CD14-positive monocyte (primary cell): ENCODE data around the gene LRIF1. TPM values are rescaled to one million over a fixed set of nuclear protein-coding genes. Genes with fewer than 3 reads are reported as not detected.

ENCODE experiments used
- DNase-seq, 3 donors: peaks; one replicate each; pipeline ENCODE4 v3.0.0-alpha.2; 2011 to 2022
- H2AFZ ChIP-seq: 2 replicates; pipeline ENCODE4 v1.6.0; 2012; ENCODE audit warnings: mild to moderate bottlenecking, low read depth, low read length, inconsistent platforms; ENCODE audit not compliant: insufficient read depth, poor library complexity, severe bottlenecking
- H3K27ac ChIP-seq, 2 donors: 1 replicate in 1 of 2; 2 replicates in 1 of 2; pipeline ENCODE4 v1.5.1; 2012 to 2013; ENCODE audit warnings: low read length in 2 of 2, control low read depth in 1 of 2, inconsistent platforms in 1 of 2, low read depth in 1 of 2, mild to moderate bottlenecking in 1 of 2
- H3K27me3 ChIP-seq, 2 donors: one replicate each; pipeline versions ENCODE4 v1.6.0 to v1.6.1; 2011 to 2013; ENCODE audit warnings: low read length in 2 of 2; ENCODE audit not compliant: control insufficient read depth in 2 of 2, insufficient read depth in 2 of 2
- H3K36me3 ChIP-seq, 2 donors: replicated peaks in 1 of 2; 1 replicate in 1 of 2; 2 replicates in 1 of 2; pipeline versions ENCODE4 v1.5.1 to v1.6.1; 2012 to 2013; ENCODE audit warnings: low read length in 2 of 2, control low read depth in 1 of 2, inconsistent platforms in 1 of 2, mild to moderate bottlenecking in 1 of 2; ENCODE audit not compliant: insufficient read depth in 2 of 2, control insufficient read depth in 1 of 2
- H3K4me1 ChIP-seq, 2 donors: 1 replicate in 1 of 2; 2 replicates in 1 of 2; pipeline versions ENCODE4 v1.5.1 to v1.6.1; 2012 to 2013; ENCODE audit warnings: low read length in 2 of 2, control low read depth in 1 of 2, inconsistent platforms in 1 of 2, mild to moderate bottlenecking in 1 of 2, moderate library complexity in 1 of 2; ENCODE audit not compliant: insufficient read depth in 2 of 2, control insufficient read depth in 1 of 2
- H3K4me2 ChIP-seq: replicated peaks from 2 replicates; pipeline ENCODE3; 2012; ENCODE audit warnings: low read length, moderate library complexity, mild to moderate bottlenecking; ENCODE audit not compliant: poor library complexity, severe bottlenecking; ENCODE audit errors: extremely low read depth
- H3K4me3 ChIP-seq, 3 experiments: fragments of 200-600 bp in 1 of 3; sonication (generic) in 1 of 3; replicated peaks in 1 of 3; 1 replicate in 2 of 3; 2 replicates in 1 of 3; pipeline ENCODE4 v1.5.1; 2011 to 2013; ENCODE audit warnings: low read length in 3 of 3, mild to moderate bottlenecking in 3 of 3, control low read depth in 2 of 3, low read depth in 2 of 3, inconsistent platforms in 1 of 3, moderate library complexity in 1 of 3
- H3K79me2 ChIP-seq: 2 replicates; pipeline ENCODE4 v1.6.0; 2012; ENCODE audit warnings: mild to moderate bottlenecking, control low read depth, inconsistent platforms, low read length, moderate library complexity; ENCODE audit not compliant: insufficient read depth
- H3K9ac ChIP-seq: 2 replicates; pipeline ENCODE4 v1.6.0; 2017; ENCODE audit warnings: low read length, mild to moderate bottlenecking; ENCODE audit not compliant: insufficient read depth, poor library complexity, severe bottlenecking
- H3K9me3 ChIP-seq, 2 donors: replicated peaks in 1 of 2; 1 replicate in 1 of 2; 2 replicates in 1 of 2; pipeline versions ENCODE4 v1.5.1 to v1.6.1; 2012 to 2013; ENCODE audit warnings: low read length in 2 of 2, control low read depth in 1 of 2; ENCODE audit not compliant: control insufficient read depth in 1 of 2, insufficient read depth in 1 of 2
- H4K20me1 ChIP-seq: 2 replicates; pipeline ENCODE4 v1.6.0; 2012; ENCODE audit warnings: mild to moderate bottlenecking, low read length, control low read depth, moderate library complexity; ENCODE audit not compliant: insufficient read depth
- H3K27ac Mint-ChIP-seq, 7 donors: one replicate each; pipeline ENCODE4 v1.8.0; 2020; ENCODE audit warnings: mild to moderate bottlenecking in 7 of 7, mixed read lengths in 7 of 7, moderate library complexity in 6 of 7, inconsistent platforms in 2 of 7
- H3K27me3 Mint-ChIP-seq, 3 donors: one replicate each; pipeline ENCODE4 v1.8.0; 2021 to 2022; ENCODE audit warnings: low read depth in 3 of 3, mild to moderate bottlenecking in 3 of 3, mixed read lengths in 3 of 3, moderate library complexity in 3 of 3, inconsistent platforms in 1 of 3
- H3K36me3 Mint-ChIP-seq, 2 donors: one replicate each; pipeline ENCODE4 v1.8.0; 2020; ENCODE audit warnings: mixed read lengths in 2 of 2, inconsistent platforms in 1 of 2, mild to moderate bottlenecking in 1 of 2
- H3K4me1 Mint-ChIP-seq: one replicate; pipeline ENCODE4 v1.8.0; 2020; ENCODE audit warnings: mild to moderate bottlenecking, mixed read lengths
- H3K4me3 Mint-ChIP-seq, 2 donors: one replicate each; pipeline ENCODE4 v1.8.0; 2020; ENCODE audit warnings: mild to moderate bottlenecking in 2 of 2, mixed read lengths in 2 of 2, moderate library complexity in 1 of 2
- H3K9me3 Mint-ChIP-seq, 7 donors: one replicate each; pipeline ENCODE4 v1.8.0; 2020 to 2022; ENCODE audit warnings: mixed read lengths in 7 of 7, mild to moderate bottlenecking in 6 of 7, moderate library complexity in 6 of 7, inconsistent platforms in 2 of 7
- WGBS: methylation state at CpG from one replicate; pipeline ENCODE4 v1.1.5; 2013; ENCODE audit warnings: missing lambda C conversion rate; ENCODE audit not compliant: insufficient coverage; 5-methylcytosine and 5-hydroxymethylcytosine counted together
- intact Hi-C, 2 donors: fragments of 100-400 bp; cut with micrococcal nuclease; formaldehyde crosslinking; loops; one replicate each; pipeline versions ENCODE4 v1.15.0 to v1.15.1; 2023
- polyA plus RNA-seq, 3 donors: library from polyadenylated mRNA; depleted of rRNA in 1 of 3; unstranded in 2 of 3; stranded (reverse) in 1 of 3; fragments of 300-500 nt in 2 of 3; fragments of >200 nt in 1 of 3; fragmentation: Illumina TruSeq in 2 of 3; gene quantifications; 1 replicate in 2 of 3; 2 replicates in 1 of 3; pipeline ENCODE4 v1.2.3, GENCODE V29; 2012 to 2021
- TF ChIP-seq, protein P1 (sequence below): fragments of 200-600 bp; IDR thresholded peaks from one replicate; pipeline ENCODE4 v1.8.0; 2022; ENCODE audit warnings: antibody characterized with exemption, mild to moderate bottlenecking

Gene LRIF1
- polyA plus RNA-seq, 3 donors, result 1.8 to 8.2 (median 4.0) TPM

GRCh38 chr1:110990541-110990940 lies 26.8 kb upstream of the LRIF1 start:
- TF ChIP-seq, protein P1, sequence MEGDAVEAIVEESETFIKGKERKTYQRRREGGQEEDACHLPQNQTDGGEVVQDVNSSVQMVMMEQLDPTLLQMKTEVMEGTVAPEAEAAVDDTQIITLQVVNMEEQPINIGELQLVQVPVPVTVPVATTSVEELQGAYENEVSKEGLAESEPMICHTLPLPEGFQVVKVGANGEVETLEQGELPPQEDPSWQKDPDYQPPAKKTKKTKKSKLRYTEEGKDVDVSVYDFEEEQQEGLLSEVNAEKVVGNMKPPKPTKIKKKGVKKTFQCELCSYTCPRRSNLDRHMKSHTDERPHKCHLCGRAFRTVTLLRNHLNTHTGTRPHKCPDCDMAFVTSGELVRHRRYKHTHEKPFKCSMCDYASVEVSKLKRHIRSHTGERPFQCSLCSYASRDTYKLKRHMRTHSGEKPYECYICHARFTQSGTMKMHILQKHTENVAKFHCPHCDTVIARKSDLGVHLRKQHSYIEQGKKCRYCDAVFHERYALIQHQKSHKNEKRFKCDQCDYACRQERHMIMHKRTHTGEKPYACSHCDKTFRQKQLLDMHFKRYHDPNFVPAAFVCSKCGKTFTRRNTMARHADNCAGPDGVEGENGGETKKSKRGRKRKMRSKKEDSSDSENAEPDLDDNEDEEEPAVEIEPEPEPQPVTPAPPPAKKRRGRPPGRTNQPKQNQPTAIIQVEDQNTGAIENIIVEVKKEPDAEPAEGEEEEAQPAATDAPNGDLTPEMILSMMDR, result no peak
- H3K36me3 Mint-ChIP-seq, result no peaks in the 10 kb centered on the region
- Histone ChIP-seq H3K9ac (no peak overlapping the region), H3K36me3 (no peaks in the 10 kb centered on the region), H3K79me2 (no peaks in the 10 kb centered on the region), H3K4me1 (no peaks in the 10 kb centered on the region), H3K27me3 (no peaks in the 10 kb centered on the region), H3K4me2 (no peak overlapping the region), H3K27ac (no peak overlapping the region), H3K9me3 (peaks cover 0 to 2% of the 10 kb centered on the region in 2 donors), H3K4me3 (no peak overlapping the region), H2AFZ (no peak overlapping the region), H4K20me1 (no peaks in the 10 kb centered on the region)
- H3K4me3 Mint-ChIP-seq, result no peak overlapping the region
- peaks cover 2 to 14% (median 9%) of the 10 kb centered on the region in 3 donors for H3K27me3 Mint-ChIP-seq
- WGBS, result no CpG with 5 or more reads among the region's 3 CpGs
- intact Hi-C loops, result no loop called here
- DNase-seq, result no peak
- no peak overlapping the region for H3K27ac Mint-ChIP-seq
- H3K9me3 Mint-ChIP-seq, result peaks cover 0 to 17% (median 3%) of the 10 kb centered on the region in 7 donors
- no peaks in the 10 kb centered on the region for H3K4me1 Mint-ChIP-seq

- Histone ChIP-seq H3K27ac (no peak overlapping the region), H3K4me2 (no peak overlapping the region), H2AFZ (no peak overlapping the region), H4K20me1 (no peaks in the 10 kb centered on the region), H3K36me3 (no peaks in the 10 kb centered on the region), H3K4me3 (no peak overlapping the region), H3K27me3 (no peaks in the 10 kb centered on the region), H3K79me2 (no peaks in the 10 kb centered on the region), H3K9me3 (peaks cover 0 to 2% of the 10 kb centered on the region in 2 donors), H3K9ac (no peak overlapping the region), H3K4me1 (no peaks in the 10 kb centered on the region)
- Mint-ChIP-seq H3K36me3 (no peaks in the 10 kb centered on the region), H3K9me3 (peaks cover 1 to 28% (median 8%) of the 10 kb centered on the region in 7 donors), H3K4me1 (no peaks in the 10 kb centered on the region), H3K27me3 (peaks cover 0 to 6% (median 0%) of the 10 kb centered on the region in 3 donors), H3K4me3 (no peak overlapping the region), H3K27ac (no peak overlapping the region)
- TF ChIP-seq, protein P1, result no peak
- intact Hi-C loops, result no loop called here
- DNase-seq, result no peak
Measured at GRCh38 chr1:110986407-110986891, 22.7 kb upstream of the LRIF1 start.
